ENCODE measurements around the gene MRTFA. TPM values are rescaled to one million over a fixed set of nuclear protein-coding genes. Genes with fewer than 3 reads are reported as not detected.

Gene MRTFA
- polyA plus RNA-seq, 1 experiment = 8.9 TPM

DNA sequence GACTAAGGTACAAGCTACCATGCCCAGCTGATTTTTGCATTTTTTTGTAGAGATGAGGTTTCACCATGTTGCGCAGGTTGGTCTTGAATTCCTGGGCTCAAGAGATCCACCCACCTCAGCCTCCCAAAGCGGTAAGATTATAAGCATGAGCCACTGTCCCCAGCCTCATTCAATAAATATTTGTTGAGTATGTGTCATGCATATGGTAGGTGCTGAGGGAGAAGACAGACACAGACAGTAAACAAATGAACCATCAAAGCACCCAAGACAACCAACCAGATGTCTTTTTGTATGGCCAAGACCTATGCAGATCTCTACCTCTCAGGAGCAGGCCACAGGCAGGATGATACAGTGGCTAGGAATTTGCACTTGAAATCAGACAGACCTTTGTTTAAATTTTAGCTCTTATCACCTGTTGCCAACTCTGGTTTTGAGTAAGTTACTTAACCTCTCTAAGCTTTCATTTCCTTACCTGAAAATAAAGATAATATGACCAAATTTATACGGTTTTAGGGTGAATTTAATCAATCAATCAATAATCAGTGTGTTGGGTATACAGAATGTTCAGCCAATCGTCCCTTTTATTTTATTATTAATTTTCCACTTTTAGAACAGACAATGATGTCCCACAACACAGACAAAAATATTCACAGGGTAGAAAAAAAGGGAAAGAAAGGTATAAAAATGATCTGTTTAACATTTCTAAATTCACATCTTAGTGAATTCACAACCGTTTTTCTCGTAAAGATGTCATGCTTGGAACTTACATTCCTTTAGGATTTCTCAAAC, 137.9 kb downstream of the MRTFA start:
- H3K4me3 ChIP-seq (ENCODE audit: low read depth, low read length) = no peak overlapping the region
- H3K27me3 ChIP-seq (ENCODE audit: control insufficient read depth, insufficient read depth, low read length) = no peaks in the 10 kb centered on the region
- DNase-seq (ENCODE audit: low read depth) = peak; percentile 86
- TF ChIP-seq, protein P1, sequence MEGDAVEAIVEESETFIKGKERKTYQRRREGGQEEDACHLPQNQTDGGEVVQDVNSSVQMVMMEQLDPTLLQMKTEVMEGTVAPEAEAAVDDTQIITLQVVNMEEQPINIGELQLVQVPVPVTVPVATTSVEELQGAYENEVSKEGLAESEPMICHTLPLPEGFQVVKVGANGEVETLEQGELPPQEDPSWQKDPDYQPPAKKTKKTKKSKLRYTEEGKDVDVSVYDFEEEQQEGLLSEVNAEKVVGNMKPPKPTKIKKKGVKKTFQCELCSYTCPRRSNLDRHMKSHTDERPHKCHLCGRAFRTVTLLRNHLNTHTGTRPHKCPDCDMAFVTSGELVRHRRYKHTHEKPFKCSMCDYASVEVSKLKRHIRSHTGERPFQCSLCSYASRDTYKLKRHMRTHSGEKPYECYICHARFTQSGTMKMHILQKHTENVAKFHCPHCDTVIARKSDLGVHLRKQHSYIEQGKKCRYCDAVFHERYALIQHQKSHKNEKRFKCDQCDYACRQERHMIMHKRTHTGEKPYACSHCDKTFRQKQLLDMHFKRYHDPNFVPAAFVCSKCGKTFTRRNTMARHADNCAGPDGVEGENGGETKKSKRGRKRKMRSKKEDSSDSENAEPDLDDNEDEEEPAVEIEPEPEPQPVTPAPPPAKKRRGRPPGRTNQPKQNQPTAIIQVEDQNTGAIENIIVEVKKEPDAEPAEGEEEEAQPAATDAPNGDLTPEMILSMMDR (IDR thresholded peaks at IDR 0.05; ENCODE audit: insufficient read depth, low read depth, low read length) = no peak
- no peaks in the 10 kb centered on the region for H3K36me3 ChIP-seq (ENCODE audit: control insufficient read depth, insufficient read depth, low read length)
- ChIA-PET CTCF (interaction anchor here (0.9 to 1.4 kb wide), 3 partner anchors 10 to 152 kb away, joined by 3 to 7 read pairs (median 3); no protein-coding TSS in a partner anchor), POLR2A (interaction anchor here (0.6 kb wide), 1 partner anchor 94 kb away, joined by 3 read pairs; no protein-coding TSS in a partner anchor)

DNA sequence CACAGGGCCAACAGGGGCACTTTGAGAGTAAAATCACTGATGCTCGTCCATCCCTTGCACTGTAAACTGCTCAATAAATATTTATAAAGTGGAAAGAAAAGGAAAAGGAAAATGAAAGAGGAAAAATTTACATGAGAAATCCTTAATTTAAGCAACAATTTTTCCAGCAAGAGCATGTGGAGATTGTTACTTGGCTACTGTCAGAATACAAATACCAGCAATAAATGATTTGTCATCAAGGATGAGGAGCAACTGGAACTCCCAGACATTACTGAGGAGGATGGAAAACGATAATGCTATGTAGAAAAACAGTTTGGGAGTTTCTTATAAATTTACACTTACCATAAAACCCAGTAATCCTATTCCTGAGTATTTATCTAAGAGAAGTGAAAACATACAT, 143.1 kb downstream of the MRTFA start:
- Histone ChIP-seq H3K4me3 (ENCODE audit: low read depth, low read length) (no peak overlapping the region), H3K27me3 (ENCODE audit: control insufficient read depth, insufficient read depth, low read length) (no peaks in the 10 kb centered on the region), H3K36me3 (ENCODE audit: control insufficient read depth, insufficient read depth, low read length) (no peaks in the 10 kb centered on the region)
- DNase-seq (ENCODE audit: low read depth) = no peak
- ChIA-PET CTCF (interaction anchor here (1.3 to 4.9 kb wide), 3 partner anchors 10 to 56 kb away, joined by 3 to 17 read pairs (median 3); no protein-coding TSS in a partner anchor), POLR2A (no interaction called here)
- TF ChIP-seq, protein P1 (IDR thresholded peaks at IDR 0.05; ENCODE audit: insufficient read depth, low read depth, low read length) = no peak

DNA sequence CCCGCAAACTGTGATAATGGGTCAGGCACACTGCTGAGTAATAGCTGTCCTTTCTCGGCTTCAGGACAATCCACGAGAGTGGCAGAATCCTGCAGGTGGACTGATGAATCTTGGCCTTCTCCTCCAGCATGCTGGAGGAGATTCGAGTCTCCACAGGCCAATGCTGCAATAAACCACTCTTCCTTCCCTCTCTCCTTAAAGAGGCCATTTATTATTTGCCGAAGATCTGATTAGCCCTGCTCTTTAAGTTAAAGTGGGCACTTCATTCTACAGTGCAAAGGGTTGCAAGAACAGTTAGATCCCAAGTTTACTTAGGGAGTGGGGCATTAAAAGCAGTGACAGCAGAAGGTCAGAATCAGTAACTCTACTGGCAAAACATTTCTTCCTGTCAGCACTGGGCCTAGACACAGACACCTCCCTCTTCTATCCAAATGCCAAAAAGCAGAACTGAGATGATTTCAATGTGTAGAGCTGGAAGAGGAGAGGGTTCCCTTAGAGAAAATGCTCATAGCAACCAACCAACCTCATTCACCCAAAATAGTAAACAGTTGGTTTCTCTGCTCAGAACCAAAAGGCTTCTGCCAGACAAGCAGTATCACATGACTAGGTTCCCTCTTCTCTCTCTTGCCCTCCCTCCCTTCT, 144.4 kb downstream of the MRTFA start:
- Histone ChIP-seq H3K27me3 (ENCODE audit: control insufficient read depth, insufficient read depth, low read length) (no peaks in the 10 kb centered on the region), H3K4me3 (ENCODE audit: low read depth, low read length) (no peak overlapping the region), H3K36me3 (ENCODE audit: control insufficient read depth, insufficient read depth, low read length) (no peaks in the 10 kb centered on the region)
- ChIA-PET CTCF (interaction anchor here (0.9 to 4.9 kb wide), 3 partner anchors 12 to 55 kb away, joined by 3 to 17 read pairs (median 3); no protein-coding TSS in a partner anchor), POLR2A (no interaction called here)
- no peak for DNase-seq (ENCODE audit: low read depth)
- TF ChIP-seq, protein P1 (IDR thresholded peaks at IDR 0.05; ENCODE audit: insufficient read depth, low read depth, low read length) = no peak

DNA sequence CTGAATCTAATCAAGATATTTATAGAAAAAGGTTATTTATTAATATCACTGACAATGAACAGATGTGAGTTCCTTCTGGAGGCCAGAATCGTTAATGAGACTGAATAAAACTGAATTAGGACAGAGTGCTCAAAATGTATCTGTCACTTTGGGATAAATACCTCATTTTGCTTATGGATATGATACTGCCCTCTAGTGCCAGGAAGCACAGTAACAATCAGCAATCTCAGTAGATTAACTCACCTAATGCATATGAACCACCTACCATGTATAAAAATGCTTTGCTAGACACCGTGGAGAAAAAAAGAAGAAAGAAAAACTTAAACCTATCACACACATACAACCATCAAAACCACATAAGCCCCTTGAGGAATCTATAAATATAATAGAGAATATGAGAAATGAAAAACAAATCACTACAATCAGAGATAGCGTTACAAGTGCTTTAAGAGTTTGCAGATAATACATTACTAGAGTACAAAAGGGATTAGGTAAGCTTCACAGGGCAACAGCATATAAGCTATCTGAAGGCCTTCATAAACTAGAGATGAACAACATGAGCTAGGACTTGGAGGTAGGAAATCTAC, 148.8 kb downstream of the MRTFA start:
- CTCF ChIA-PET = interaction anchor here (0.6 to 4.5 kb wide), 21 partner anchors 10 to 298 kb away, joined by 3 to 44 read pairs (median 3); no protein-coding TSS in a partner anchor

More for the DNA sequence above, 148.8 kb downstream of the MRTFA start:
- DNase-seq (ENCODE audit: low read depth) = no peak
- Histone ChIP-seq H3K27me3 (ENCODE audit: control insufficient read depth, insufficient read depth, low read length) (no peaks in the 10 kb centered on the region), H3K36me3 (ENCODE audit: control insufficient read depth, insufficient read depth, low read length) (no peaks in the 10 kb centered on the region), H3K4me3 (ENCODE audit: low read depth, low read length) (no peak overlapping the region)
- POLR2A ChIA-PET = no interaction called here
- TF ChIP-seq, protein P1 (IDR thresholded peaks at IDR 0.05; ENCODE audit: insufficient read depth, low read depth, low read length) = peak; percentile 70
